ENCODE results near the gene PPP2CA.
A peak's percentile ranks its signal among the peaks of the same experiment; 100 is the strongest.
"Not testable (repeated sequence)": the region's sequence is repeated elsewhere in the genome, so short reads cannot be mapped to it uniquely, and the experiment has no call there.

PPP2CA gene

DNA sequence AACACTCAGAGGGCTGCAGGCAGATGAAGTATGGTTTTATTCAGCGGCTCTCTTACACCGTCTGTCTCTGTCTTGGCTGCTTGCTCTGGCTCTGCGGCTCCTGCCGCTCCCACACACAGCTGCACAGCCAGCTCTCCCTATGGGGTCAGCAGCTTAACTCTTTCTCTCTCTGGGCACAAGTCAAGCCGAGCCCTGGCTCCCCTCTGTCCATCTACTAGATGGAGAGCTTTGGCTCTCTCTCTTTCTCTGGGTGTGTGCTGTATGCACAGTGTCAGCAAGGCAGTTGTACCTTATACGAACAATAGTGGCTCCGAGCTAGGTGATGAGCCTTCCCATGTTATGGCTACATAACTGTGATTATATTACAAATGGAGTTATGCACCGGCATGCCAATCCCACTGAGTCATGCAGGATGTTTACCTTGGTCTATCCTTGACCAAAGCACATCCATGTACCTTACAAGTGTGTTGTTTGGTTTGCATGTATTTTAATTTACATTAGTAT, 19.3 kb upstream of the PPP2CA start:
- DNase-seq, result peak in 1 of 2 experiments; percentile 4

DNA sequence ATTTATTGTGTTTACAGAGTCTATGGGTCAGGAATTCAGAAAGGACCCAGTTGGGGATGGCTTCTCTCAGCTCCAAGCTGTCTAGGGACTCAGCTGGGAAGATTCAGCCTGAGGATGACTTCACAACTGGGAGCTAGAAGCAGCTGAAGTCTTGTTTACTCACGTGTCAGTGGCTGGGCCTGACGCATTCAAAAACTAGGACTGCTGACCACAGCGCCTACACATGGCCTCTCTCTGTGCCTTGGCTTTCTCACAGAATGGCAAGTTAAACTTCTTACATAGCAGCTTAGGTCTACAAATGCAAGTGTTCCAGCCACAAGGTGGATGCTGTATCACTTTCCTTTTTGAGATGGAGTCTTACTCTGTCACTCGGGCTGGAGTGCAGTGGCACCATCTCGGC, 16.3 kb upstream of the PPP2CA start:
- no peak for DNase-seq

DNA sequence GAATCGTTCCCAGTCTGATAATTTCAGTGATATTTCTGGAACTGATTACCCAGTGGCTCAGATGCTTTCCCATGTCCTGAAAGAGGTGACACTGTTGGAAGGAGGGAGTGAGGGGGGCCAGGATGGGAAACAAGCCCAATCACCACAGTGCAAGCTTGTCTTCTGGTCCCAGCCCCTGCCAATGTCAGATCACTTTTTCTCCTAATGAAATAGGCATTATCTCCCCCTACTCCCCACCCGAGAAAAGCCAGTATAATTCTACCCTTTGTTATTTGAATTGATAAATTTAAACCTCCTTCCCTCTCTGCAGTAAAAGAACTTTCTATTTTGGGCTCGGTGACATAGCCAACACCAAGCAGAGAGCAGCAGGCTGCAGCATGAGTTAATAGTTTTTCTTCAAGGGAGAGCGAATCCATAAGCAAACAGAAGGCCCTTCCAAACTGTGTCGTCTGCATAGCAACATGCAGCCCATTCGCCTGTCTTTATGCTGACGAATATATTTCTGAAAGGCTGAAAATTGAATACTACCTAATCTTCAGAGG, 14.6 kb upstream of the PPP2CA start:
- peak; percentile 50 to 78 for DNase-seq

DNA sequence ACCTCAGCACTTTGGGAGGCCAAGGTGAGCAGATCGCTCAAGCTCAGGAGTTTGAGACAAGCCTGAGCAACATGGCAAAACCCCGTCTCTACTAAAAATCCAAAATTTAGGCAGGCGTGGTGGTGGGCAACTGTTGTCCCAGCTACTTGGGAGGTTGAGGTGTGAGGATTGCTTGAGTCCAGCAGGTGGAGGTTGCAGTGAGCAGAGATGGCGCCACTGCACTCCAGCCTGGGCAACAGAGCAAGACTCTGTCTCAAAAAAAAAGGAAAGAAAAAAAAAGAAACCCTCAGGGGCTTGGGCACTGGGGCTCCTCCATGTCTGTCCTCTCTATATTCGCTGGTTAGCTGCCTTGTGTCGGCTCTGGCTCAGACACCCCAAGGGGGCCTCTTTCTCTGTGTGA, 10.9 kb upstream of the PPP2CA start:
- no peak for DNase-seq

DNA sequence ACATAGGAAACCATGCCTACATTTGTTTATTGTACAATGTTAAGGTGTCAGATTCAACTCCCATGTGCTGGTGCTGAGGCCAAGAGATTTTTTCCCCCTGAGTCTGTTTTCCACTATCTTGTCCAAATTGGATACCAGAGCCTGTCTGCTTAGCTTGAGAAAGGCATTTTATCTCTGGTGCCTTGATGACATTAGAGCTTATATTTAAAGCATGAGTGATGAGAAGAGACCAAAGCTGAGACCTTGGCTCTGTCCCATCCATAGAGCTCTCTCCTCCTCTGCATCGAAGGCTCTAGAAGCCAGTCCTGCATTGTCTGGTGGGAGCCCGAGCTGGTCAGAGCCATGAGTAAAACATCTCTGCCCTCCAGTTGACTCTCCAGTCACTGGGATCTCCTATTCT, 10.4 kb upstream of the PPP2CA start:
- DNase-seq, result no peak

DNA sequence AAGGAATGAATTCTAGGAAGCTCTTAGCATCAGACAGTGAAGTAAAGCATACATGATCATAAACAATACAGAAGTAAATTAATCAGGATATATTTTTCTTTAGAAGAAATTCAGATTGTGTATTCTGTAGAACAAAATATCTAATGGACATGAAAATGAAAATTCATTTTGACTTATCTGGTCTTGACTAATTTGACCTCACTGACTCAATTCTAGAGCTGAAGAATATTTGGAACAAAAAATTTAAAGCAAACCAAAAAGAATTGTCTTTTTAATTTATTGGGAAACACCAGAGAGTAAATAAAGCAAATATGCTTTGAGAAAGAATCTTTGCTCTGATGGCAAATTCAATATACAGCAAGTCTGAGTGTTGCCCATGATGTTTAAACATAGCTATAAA, 2.8 kb upstream of the PPP2CA start:
- DNase-seq, result no peak

DNA sequence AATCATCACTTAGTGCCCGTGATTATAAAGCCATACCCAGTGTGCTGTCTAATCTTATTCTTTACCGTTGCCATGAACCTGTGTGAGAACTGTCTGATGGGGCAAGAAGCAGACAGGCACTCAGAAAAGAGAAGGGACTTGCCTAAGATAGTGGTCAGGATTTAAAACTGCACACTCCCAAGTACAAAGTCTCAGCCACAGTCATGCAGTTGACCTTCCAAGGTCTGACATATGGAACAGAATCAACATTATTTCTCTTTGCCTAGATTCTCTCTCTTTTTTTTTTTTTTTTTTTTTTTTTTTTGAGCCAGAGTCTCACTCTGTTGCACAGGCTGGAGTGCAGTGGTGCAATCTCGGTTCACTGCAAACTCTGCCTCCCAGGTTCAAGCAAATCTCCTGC, 1.9 kb upstream of the PPP2CA start:
- no peak for DNase-seq

DNA sequence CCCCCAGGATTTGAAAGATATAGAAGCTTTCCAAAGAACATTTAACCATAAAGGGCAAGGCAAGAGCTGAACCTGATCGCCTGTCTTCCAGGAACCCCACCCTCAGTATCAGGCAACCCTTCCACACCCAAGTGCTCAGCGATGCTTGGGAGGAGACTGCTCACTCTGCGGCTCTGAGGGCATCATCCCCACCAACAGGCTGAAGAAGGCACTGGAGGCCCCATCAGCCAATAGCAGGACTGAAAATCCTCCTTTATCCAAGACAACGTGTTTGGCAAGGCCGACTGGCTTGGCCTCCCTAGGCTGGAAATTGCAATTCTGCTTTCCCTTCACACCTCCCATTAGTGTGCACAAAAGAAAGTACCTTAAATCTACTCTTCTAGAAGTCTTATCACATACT, 1.4 kb upstream of the PPP2CA start:
- DNase-seq, result peak in 1 of 2 experiments; percentile 29

DNA sequence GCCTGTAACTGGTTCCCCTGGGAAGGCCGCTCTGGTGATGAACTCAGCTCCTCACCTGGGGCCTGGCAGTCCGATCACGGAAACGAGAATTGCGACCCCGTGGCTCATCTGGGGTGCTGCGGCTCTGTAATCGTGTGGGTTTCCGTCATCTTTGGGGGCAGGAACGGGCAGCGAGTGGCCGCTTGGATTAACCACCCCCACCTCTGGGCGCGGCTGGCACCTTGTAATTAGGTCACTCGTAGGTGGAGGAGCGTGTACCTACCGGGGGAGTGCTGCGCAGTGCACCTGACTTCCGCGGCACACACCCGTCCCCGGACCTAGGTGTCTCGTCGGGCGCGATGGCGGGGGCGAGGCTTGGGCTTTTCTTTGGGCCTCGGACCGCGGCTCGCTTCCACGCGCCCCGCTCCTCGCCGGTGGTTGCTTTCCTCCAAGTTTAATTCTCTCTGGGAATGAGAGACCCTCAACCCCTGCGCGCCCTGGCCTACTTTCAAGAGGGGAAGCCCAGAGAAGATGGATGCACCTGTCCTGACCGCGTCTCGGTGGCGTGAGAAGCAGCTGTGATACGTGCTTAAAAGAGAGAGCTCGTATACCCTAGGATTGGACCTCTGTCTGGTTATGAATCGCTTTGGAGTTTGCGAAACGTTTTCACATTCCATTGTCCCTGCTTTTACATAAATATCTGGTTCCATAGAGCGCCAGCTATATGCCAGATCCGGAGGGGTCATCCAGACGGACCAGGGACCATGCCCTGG, 744 bp upstream of the PPP2CA start:
- peak in 1 of 2 experiments; percentile 77 for DNase-seq

DNA sequence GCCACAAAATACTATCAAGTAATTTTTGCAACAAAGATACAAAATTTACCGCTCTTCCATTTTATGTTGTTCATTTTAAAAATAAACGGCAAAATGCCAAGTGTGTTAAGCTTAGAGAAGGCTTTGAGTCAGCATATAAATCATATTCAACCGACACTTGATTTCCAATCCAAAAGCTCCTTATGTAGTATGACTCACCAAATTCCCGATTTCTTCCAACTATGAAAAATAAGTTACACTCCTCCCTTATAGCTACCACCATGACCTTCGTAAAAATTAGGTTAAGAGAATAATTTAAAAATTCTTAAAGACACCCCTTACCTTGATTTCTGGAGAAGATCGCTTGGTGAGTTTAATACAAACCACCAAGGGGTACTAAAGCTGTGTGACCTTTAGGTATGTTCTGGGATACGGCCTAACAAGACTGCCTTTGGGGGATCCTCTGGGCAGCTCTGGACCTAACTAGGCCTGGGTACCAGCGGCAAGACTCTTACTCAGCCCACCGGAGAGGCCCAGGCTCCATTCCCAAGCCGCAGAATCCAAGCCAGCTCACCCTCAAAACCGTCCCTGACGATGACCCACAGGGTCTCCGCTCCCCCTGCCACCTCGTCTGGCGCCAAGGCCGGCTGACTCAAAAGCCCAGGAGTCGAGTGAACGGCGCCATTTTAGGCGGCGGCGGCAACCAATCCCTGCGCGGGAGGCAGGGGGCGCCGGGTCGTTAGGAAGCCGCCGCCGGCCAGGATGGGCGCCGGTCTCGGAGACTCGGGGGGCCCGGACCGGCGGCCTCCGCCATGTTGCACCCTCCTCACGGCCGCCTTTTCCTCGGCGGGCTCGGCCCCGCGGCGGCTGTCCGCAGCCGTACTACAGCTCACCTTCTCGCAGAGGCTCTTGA, 739 bp downstream of the PPP2CA start:
- peak; percentile 42 to 49 for DNase-seq

DNA sequence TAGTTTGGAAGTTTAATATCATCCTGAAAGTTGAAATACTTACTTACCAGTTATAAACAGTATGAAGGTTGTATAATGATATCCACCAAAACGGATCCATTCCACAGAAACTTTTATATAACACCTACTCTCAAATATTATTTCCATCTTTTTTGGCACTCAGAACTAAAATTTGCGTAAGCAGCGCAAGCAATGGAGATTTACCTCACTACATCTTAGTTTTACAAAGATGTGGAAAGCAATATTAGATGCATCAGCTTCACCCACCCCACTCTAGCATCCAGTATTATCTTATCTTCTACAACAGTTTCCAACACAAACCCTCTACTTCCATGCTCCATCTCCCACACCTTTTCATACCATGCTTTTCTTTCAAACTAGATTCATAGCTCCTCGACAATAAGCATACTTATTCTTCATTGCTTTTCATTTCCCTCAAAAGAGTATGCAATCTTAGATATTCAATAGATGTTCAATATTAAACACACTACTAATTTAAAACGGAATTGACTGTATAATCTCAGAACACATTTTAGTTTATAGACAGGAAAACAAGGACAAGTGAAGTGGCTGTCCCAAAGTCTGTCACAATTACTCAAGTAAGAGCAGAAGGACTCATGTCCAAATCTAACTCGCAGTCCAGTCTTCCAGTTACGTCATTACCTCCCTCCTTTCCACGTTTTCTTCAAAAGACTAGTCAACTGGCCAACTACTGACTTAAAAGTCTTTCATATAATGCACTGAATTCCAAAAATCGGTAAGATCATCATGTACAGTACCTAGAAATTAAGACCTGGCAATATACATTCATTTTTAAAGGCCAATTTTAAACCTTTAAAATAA, 2.2 kb downstream of the PPP2CA start:
- no peak for DNase-seq

DNA sequence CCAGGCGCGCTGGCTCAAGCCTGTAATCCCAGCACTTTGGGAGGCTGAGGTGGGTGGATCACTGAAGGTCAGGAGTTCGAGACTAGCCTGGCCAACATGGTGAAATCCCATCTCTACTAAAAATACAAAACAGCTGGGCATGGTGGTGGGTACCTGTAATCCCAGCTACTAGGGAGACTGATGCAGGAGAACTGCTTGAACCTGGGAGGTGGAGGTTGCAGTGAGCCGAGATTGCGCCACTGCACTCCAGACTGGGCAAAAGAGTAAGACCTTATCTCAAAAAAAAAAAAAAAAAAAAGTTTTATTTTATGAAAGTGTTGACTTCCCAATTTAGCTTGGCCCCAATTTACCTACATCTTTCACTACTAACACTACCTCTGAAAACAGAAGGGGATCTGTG, 4.2 kb downstream of the PPP2CA start:
- not testable (repeated sequence) for DNase-seq

DNA sequence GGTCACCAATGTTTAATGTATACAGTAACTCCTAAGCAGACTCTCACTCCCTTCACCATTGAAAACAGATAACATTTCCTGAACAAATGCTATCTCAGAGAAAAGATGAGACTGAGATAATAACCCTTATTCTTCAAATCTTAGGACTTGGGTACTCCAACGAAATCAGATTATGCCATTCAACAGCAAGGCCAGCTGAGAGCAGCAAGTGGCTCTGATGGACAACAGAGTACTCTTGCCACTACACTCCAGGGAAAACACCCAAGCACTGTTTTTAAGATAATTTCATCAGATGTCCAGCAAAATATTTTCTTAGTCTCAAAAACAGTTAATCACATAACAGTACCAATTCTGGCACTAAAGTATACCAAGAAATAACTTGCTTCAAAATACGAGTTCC, 10.1 kb downstream of the PPP2CA start:
- no peak for DNase-seq

DNA sequence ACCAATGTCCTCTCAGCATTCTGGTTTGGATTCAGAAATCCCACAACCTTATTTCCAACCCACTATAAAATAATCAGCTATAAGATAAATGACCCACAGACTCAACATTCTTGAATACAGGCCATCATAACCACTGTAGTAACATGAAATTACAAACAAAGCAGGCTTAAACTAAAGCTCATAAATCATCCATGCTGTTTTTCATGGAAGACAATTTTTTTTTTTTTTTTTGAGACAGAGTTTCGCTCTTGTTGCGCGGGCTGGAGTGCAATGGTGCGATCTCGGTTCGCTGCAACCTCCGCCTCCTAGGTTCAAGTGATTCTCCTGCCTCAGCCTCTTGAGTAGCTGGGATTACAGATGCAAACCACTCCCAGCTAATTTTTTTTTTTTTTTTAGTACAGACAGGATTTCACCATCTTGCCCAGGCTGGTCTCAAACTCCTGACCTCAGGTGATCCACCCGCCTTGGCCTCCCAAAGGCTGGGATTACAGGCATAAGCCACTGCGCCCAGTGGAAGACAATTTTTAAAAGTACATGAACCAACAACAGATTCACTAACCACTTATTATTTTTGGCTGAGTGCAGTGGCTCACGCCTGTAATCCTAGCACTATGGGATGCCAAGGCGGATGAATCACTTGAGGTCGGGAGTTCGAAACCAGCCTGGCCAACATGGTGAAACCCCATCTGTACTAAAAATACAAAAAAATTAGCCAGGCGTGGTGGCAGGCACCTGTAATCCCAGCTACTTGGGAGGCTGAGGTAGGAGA, 14.4 kb downstream of the PPP2CA start:
- not testable (repeated sequence) for DNase-seq

DNA sequence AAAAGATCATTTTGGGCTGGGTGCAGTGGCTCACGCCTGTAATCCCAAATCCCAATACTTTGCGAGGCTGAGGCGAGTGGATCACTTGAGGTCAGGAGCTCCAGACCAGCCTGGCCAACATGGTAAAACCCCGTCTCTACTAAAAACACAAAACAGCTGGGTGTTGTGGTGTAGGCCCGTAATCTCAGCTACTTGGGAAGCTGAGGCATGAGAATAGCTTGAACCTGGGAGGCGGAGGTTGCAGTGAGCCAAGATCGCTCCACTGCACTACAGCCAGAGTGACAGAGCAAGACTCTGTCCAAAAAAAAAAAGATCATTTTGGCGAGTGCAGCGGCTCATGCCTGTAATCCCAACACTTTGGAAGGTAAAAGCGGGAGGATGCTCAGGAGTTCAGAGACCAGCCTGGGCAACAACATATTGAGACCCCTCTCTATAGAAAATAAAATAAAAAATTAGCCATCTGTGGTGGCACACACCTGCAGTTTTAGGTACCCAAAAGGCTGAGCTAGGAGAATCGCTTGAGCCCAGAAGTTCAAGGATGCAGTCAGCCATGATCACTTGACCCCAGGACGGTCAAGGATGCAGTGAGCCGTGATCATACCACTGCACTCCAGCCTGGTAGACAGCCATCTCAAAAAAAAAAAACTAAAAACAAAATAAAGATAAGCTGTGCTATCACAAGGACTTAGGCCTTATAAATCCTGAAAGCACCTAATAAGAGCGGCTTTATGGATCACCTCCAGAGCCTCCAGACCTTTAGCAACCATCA, 16.2 kb downstream of the PPP2CA start:
- no peak for DNase-seq

DNA sequence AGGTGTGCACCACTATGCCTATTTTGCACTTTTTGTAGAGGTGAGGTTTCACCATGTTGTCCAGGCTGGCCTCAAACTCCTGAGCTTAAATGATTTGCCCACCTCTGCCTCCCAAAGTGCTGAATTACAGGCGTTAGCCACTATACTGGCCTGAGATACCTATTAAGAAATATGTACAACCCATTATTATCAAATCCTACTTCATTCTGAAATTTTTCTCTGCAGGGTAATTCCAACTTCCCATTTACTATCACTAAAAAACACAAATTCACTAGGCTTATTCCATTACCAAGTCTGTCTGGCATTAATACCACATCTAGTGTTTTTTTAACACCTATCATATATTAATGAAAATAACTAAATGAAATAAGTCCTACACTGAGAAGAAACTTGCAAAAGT, 18.2 kb downstream of the PPP2CA start:
- DNase-seq, result no peak

DNA sequence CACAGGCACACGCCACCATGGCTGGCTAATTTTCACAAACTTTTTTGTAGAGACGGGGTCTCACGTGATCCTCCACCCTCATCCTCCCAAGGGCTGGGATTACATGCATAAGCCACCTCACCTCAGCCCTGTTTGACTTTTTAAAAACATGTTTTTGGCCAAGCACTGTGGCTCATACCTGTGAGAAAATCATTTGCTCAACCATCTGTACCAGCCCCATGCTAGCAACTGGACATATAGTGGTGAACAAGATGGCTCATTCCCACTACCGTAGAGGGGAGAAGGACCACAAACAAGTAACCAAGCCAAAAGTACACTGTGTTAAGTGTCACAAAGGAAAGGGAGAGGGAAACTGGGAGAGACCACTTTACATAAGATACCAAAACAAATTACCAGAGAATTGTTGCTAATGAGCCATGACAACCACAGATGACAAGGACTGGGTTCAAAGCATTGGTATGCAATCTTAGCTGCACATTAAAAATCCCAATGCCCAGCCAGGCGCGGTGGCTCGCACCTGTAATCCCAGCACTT, 19.2 kb downstream of the PPP2CA start:
- DNase-seq, result no peak

DNA sequence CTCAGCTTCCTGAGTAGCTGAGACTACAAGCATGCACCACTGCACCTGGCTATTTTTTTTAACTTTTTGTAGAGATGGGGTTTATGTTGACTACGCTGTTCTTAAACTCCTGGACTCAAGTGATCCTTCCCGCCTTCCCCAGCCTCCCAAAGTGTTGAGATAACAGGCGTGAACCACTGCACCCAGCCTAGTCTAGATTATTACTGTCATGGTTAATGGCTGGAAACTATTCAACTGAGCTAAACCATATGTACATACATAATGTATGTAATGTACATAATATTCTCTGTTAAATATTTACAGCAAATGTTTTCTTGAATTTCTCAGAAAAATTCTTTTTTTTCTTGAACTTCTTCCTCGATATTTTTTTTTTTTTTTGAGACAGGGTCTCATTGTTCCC, 21.3 kb downstream of the PPP2CA start:
- DNase-seq, result no peak

DNA sequence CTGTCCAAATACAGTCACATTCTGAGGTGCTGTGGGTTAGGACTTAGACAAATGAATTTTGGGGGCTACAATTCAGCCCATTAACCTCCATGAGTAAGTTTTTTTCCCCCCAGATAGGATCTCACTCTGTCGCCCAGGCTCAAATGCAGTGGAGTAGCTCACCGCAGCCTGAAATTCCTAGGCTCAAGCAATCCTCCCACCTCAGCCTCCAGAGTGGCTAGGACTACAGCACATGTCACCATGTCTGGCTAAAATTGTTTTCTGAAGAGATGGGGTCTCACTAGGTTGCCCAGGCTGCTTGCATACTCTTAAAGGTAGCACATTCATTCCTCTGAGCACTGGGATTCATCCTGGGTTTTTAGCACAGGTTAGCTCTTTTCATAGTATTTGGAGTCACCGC, 22.2 kb downstream of the PPP2CA start:
- no peak for DNase-seq

DNA sequence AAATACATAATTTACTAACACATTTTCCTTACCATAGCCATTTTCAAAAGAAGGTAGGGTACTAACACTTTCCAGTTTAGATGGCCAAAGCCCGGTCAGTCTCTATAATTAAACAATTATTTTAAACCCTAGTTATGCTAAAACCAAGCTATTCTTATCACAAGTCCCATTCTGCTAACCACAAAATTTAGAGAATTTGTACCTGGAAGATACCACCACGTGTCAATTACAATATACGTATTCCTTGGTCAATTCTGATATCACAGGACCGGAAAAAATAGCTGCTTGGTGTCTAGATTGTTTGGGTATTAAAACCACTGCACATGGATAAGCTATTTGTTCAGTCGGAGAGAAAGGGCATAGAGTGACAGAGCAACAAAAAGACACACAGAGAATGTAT, 30.2 kb downstream of the PPP2CA start:
- DNase-seq, result no peak

DNA sequence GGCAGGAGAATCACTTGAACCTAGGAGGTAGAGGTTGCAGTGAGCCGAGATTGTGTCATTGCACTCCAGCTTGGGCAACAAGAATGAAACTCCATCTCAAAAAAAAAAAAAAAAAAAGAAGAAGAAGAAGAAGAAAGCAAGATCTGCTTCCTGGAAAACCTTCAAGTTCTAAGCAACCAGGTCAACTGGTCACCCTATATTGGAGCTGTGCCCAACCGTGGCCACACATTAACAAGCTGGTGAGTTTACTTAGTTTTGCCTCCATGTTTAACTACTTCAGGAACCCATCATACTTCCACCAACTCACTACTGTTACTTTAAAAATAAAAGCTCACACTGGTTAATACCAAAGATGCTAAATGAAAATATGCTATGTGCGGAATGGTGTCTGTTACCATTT, 36.8 kb downstream of the PPP2CA start:
- no peak for DNase-seq

Data from NCI-H2081 (cell line).